ENCODE results near the gene SLIT3. TPM values are rescaled to one million over a fixed set of nuclear protein-coding genes. Genes with fewer than 3 reads are reported as not detected.

Gene SLIT3
- total RNA-seq, 4 donors from 2014 or later: 28.4 to 77.2 (median 63.8) TPM

DNA sequence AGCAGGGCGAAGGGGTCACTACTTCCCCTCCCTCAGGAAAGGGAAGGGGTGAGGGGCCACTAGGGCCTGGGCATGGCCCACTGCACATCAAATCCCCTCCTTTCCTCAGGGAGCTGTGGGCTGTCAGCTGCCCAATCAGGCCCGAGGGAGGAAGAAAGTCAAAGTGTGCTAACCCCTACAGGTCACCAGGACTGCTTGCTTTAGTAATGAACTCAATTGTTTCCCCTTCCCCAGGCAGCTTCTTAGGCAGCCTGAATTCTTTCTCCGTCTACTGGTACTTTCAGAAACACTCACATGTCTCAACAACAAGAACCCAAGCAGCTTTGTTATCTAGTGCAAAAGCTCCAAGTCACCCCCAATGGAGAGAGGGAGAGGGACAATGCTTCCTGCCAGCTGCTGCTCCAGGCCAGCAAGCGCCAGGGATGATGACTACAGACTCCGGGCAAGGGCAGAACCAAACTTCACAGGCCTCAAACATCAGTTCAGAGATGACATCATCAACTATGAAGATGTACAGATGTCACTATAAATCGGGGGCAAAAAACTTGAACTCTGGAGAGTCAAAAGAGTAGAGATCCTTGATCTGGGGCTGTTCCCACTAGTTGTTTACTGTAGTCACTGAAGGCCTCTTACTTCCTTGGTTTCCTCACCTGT lies 100.7 kb downstream of the SLIT3 start:
- Histone ChIP-seq H3K27me3 (no peaks in the 10 kb centered on the region), H3K4me3 (replicated peaks in 1 of 3) (no peak overlapping the region), H3K36me3 (no peaks in the 10 kb centered on the region), H3K4me1 (no peaks in the 10 kb centered on the region), H3K27ac (no peak overlapping the region), H3K9me3 (no peaks in the 10 kb centered on the region)
- WGBS, 2 donors: 79 to 81% methylated on average over 6 of the region's 6 CpGs
- DNase-seq: no peak
- TF ChIP-seq CTCF (IDR thresholded peaks at IDR 0.05): no peak
- no peak for TF ChIP-seq POLR2A (IDR thresholded peaks at IDR 0.05)
- intact Hi-C loops (cut with DNase I): no loop called here

GRCh38 chr5:169197343-169197742 lies 103.6 kb downstream of the SLIT3 start:
- Histone ChIP-seq H3K27ac (no peak overlapping the region), H3K27me3 (no peaks in the 10 kb centered on the region), H3K4me1 (no peaks in the 10 kb centered on the region), H3K4me3 (replicated peaks in 1 of 3) (no peak overlapping the region), H3K36me3 (no peaks in the 10 kb centered on the region), H3K9me3 (no peaks in the 10 kb centered on the region)
- intact Hi-C loops (cut with DNase I): no loop called here
- TF ChIP-seq CTCF (IDR thresholded peaks at IDR 0.05) (peak in 4 of 6 experiments; percentile 27 to 48 (median 46)), POLR2A (IDR thresholded peaks at IDR 0.05) (no peak)
- 91 to 93% methylated on average over 1 of the region's 1 CpG for WGBS, 2 donors
- DNase-seq: peak; percentile 42 to 47

DNA sequence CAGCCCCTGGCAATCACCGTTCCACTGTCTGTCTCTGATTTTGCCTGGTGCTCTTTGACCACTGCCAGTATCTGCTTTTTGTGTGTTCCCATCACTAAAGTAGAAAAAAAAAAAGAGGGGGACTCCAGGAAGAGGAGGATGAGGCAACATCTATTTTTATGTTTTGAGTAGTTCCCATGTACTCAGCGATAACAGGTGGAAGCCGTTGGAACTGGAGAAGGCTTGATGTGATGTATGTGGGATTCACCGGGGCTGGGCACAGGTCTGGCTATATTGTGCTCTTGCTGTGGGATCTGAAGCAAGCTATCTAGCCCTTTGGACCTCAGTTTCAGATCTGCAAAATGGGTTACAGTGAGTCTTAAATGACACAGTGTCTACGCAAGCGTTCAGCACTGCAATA lies 104.9 kb downstream of the SLIT3 start:
- no peaks in the 10 kb centered on the region for H3K36me3 ChIP-seq
- no peak overlapping the region for H3K4me3 ChIP-seq (replicated peaks in 1 of 3)
- no peak overlapping the region for H3K27ac ChIP-seq
- TF ChIP-seq CTCF (IDR thresholded peaks at IDR 0.05) (no peak), POLR2A (IDR thresholded peaks at IDR 0.05) (no peak)
- peaks cover 0 to 6% of the 10 kb centered on the region in 2 donors for H3K4me1 ChIP-seq
- intact Hi-C loops (cut with DNase I): no loop called here
- 91 to 95% methylated on average over 6 of the region's 6 CpGs for WGBS, 2 donors
- DNase-seq: no peak
- H3K27me3 ChIP-seq: no peaks in the 10 kb centered on the region
- no peaks in the 10 kb centered on the region for H3K9me3 ChIP-seq

DNA sequence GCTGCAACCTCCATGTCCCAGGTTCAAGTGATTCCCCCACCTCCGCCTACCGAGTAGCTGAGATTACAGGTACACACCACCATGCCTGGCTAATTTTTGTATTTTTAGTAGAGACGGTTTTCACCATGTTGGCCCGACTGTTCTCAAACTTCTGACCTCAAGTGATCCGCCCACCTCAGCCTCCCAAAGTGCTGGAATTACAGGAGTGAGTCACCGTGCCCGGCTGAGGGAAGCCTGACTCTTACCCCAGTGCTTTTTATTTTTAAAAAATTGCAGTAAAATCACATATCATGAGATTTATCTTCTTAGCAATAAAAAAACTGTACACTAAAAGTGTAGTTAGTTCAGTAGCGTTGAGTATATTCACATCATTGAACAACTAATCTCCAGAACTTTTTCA lies 105.3 kb downstream of the SLIT3 start:
- Histone ChIP-seq H3K4me3 (replicated peaks in 1 of 3) (no peak overlapping the region), H3K36me3 (no peaks in the 10 kb centered on the region), H3K4me1 (peaks cover 0 to 6% of the 10 kb centered on the region in 2 donors), H3K27ac (no peak overlapping the region), H3K9me3 (no peaks in the 10 kb centered on the region), H3K27me3 (no peaks in the 10 kb centered on the region)
- WGBS, 2 donors: 75 to 80% methylated on average over 8 of the region's 8 CpGs
- no peak for DNase-seq
- intact Hi-C loops (cut with DNase I): no loop called here
- no peak for TF ChIP-seq POLR2A (IDR thresholded peaks at IDR 0.05)
- TF ChIP-seq CTCF (IDR thresholded peaks at IDR 0.05): no peak

DNA sequence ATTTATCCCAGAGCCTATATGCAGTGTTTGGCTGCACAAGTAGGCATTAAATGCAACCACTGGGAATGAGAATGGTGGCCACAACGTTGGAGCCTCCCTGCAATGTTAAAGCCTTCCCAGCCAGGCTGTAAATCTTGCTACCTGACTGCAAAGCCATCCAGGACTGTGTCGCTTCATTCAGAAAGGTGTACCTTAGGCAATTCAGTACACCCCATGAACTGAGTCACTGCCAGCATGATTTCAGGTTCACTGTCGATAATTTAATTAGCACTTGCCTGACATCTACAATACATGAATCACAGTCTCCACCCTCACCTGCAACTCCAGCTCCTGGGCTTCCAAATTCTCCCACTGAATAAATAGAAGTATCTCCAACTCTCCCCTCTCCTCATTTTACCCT lies 108.4 kb downstream of the SLIT3 start:
- no peak for DNase-seq
- TF ChIP-seq POLR2A (IDR thresholded peaks at IDR 0.05) (no peak), CTCF (IDR thresholded peaks at IDR 0.05) (no peak)
- no peak overlapping the region for H3K4me3 ChIP-seq (replicated peaks in 1 of 3)
- WGBS, 2 donors: 68 to 76% methylated on average over 3 of the region's 3 CpGs
- intact Hi-C loops (cut with DNase I): no loop called here
- H3K27ac ChIP-seq: no peak overlapping the region
- H3K4me1 ChIP-seq: peaks cover 0 to 6% of the 10 kb centered on the region in 2 donors
- no peaks in the 10 kb centered on the region for H3K36me3 ChIP-seq
- no peaks in the 10 kb centered on the region for H3K9me3 ChIP-seq
- no peaks in the 10 kb centered on the region for H3K27me3 ChIP-seq
